Mesodermal cell (in vitro differentiated cells): Measurements from ENCODE around the gene CLHC1.

Experiments used
- H3K27ac ChIP-seq: 2 replicates; pipeline ENCODE4 v1.7.0; 2013; ENCODE audit warnings: mild to moderate bottlenecking, low read depth, low read length, moderate library complexity; ENCODE audit not compliant: severe bottlenecking
- H3K36me3 ChIP-seq: 2 replicates; pipeline ENCODE4 v1.7.1; 2013; ENCODE audit warnings: mild to moderate bottlenecking, low read length, moderate library complexity; ENCODE audit not compliant: control insufficient read depth, insufficient read depth
- H3K4me1 ChIP-seq: one replicate; pipeline ENCODE4 v1.7.1; 2013; ENCODE audit warnings: mild to moderate bottlenecking, low read length; ENCODE audit not compliant: insufficient read depth, control insufficient read depth, poor library complexity, severe bottlenecking
- H3K4me3 ChIP-seq: 2 replicates; pipeline ENCODE4 v1.7.0; 2013; ENCODE audit warnings: low read length, control low read depth, mild to moderate bottlenecking; ENCODE audit not compliant: insufficient read depth, poor library complexity, severe bottlenecking; ENCODE audit errors: extremely low read depth
- H3K9me3 ChIP-seq: 2 replicates; pipeline ENCODE4 v1.7.1; 2013; ENCODE audit warnings: mild to moderate bottlenecking, low read length, moderate library complexity; ENCODE audit not compliant: control insufficient read depth
- WGBS, 2 experiments: methylation state at CpG; one replicate each; pipeline ENCODE4 v1.1.5; 2013; ENCODE audit warnings: missing lambda C conversion rate in 2 of 2; ENCODE audit not compliant: insufficient coverage in 2 of 2; 5-methylcytosine and 5-hydroxymethylcytosine counted together

CLHC1 gene

DNA sequence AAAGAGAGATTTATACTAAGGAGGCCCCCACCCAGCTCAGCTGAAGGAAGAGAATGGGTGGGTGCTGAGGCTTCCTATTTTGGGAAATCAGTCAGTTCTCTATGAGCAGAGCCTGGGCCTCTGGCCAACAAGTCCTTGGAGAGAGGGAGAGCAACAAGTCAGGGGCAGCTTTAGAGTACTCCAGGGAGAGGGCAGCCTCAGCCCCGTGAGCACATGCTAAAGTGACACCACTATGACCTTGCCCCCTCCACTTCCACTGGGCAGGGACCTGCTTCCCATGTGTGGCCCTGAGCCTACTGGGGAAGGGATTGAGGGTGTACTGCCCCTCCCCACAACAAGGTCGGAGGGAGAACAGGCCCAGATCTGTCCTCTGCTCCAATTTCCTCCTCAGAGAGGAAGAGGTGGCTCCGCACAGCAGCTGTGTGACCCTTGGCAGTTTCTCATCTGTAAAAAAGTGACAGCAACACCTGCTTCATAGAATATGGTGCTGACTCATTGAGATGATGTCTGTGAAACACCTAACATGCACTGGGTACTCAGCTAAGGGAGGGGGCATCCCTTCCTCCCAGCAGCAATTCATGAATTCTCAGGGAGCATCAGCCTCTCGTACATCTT is 72.9 kb downstream of the CLHC1 start:
- H3K9me3 ChIP-seq, result no peaks in the 10 kb centered on the region
- no peak overlapping the region for H3K4me3 ChIP-seq
- 83 to 100% methylated on average over 1 to 2 of the region's 4 CpGs for whole genome bisulfite sequencing, 2 experiments
- no peak overlapping the region for H3K27ac ChIP-seq
- no peaks in the 10 kb centered on the region for H3K36me3 ChIP-seq
- peaks cover 63% of the 10 kb centered on the region for H3K4me1 ChIP-seq

DNA sequence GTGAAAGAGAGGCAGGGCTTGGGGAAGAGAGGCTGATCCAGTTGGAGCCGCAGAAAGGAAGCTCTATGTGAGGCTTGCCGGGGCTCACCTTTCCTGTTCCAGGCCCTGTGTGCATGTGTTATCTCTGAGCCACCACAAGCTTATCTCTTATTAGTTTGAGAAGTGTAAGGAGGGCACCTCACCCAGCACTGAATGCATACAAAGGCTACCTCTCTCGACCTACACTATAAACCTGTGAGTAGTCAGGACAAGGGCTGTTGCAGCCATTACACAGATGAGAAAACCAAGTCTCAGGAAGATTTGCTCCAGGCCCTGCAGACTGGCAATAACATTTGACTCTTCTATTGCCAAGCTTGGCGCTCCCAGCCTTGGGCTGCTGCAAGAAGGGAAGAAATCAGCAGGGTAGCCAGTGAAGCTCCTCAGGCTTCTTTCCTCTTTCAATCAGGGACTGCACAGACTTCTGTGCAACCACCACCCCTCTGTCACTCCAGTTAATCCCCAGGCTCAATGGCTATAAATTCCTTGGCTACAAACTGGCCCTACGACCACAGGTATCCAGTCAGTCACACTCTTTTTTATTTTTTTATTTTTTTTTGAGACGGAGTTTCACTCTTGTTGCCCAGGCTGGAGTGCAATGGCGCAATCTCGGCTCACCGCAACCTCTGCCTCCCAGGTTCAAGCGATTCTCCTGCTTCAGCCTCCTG is 73.8 kb downstream of the CLHC1 start:
- Histone ChIP-seq H3K9me3 (no peaks in the 10 kb centered on the region), H3K4me3 (no peak overlapping the region), H3K36me3 (no peaks in the 10 kb centered on the region), H3K27ac (no peak overlapping the region), H3K4me1 (peaks cover 54% of the 10 kb centered on the region)
- 90 to 92% methylated on average over 4 to 8 of the region's 10 CpGs for WGBS, 2 experiments

DNA sequence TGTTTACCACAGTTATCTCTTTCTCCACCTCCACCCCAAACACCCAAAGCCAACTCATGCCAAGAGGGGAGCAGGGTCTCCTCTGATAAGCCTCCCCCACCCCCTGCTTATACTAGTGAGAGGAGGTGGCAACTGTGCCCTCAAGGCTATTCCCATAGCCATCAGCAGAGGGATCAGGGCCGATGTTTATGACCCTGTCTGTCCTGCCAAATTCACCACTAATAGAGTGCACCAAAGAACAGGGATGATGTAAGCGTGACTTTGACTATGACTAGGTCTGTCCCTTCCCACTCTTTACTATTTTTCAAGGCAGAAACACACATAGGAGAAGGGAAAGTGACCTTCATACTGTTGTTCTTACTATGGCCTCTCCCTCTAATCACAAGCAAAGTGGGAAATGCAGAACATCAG is 74.6 kb downstream of the CLHC1 start:
- Histone ChIP-seq H3K4me1 (peaks cover 47% of the 10 kb centered on the region), H3K36me3 (no peaks in the 10 kb centered on the region), H3K4me3 (no peak overlapping the region), H3K27ac (no peak overlapping the region), H3K9me3 (no peaks in the 10 kb centered on the region)
- 100% methylated on average over 2 of the region's 2 CpGs; no CpG with 5 or more reads in 1 of the 2 experiments for WGBS, 2 experiments

DNA sequence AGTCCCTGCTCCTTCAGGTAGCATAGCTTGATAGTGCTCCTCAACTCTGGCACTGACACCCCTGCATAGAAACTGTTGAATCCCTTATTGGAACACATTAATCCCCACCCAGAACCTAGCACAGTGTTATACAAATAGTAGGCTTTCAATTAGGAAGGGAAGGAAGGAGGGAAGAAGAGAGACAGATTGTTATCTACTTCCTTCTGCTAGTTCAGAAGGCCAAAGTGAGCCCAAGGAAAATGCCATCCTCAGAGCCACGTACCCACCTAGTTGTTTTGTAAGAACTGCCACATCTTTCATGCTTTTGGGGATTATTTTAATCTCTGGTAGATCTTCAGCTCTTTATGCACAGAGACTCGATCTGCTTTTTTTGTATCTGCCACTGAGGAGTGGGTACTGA is 75.1 kb downstream of the CLHC1 start:
- peaks cover 42% of the 10 kb centered on the region for H3K4me1 ChIP-seq
- H3K36me3 ChIP-seq, result no peaks in the 10 kb centered on the region
- H3K4me3 ChIP-seq, result no peak overlapping the region
- H3K27ac ChIP-seq, result no peak overlapping the region
- WGBS, 2 experiments, result 100% methylated on average over 2 of the region's 2 CpGs
- H3K9me3 ChIP-seq, result no peaks in the 10 kb centered on the region

DNA sequence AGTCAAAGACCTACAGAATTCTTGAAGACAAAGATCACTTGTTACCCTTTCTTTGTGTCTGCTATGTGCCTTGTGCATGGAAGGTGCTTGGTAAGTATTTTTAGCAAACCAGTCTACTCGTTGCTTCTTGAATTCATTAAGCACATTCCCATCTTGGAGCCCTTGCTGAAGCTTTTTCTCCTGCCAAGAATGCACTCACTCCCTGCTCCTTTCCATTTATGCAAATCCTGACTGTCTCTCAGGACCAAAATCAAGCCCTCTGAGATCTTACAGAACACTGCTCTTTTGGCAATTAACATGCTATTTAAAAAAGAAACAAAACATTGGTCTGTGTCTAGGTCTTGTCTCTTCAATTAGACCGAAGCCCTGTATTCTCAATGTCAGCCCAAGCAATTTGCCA is 75.8 kb downstream of the CLHC1 start:
- Histone ChIP-seq H3K4me3 (peak overlapping the region; percentile 2), H3K9me3 (no peaks in the 10 kb centered on the region)
- 67 to 69% methylated on average over 2 of the region's 2 CpGs for WGBS, 2 experiments

DNA sequence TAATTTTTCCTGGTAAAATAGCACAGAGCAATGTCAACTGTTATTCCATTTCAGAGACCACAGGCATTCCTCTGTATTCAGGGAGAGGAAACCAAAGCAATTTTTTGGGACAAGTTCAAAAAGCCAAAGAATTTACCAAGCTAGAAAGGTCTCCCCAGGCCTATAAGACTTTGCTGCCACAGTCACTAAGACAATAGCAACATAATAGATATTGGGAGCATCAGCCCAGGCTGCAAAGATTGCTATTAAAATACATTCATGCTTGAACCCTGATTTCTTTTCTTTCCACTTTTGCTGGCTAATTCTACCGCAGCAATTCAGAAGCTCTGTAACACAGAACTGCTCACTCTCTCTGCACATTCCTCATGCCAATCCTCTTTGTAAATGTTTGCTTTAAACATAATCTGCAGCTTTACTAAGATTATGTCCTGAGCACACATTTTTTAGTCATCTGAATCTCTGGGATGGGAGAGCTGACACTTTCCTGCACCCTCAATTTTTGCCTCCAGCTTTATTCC is 76.3 kb downstream of the CLHC1 start:
- H3K27ac ChIP-seq, result peak overlapping the region; percentile 64
- H3K4me1 ChIP-seq, result peaks cover 36% of the 10 kb centered on the region
- WGBS, 2 experiments, result 86 to 92% methylated on average over 1 of the region's 1 CpG
- no peaks in the 10 kb centered on the region for H3K9me3 ChIP-seq
- no peaks in the 10 kb centered on the region for H3K36me3 ChIP-seq
- H3K4me3 ChIP-seq, result peak overlapping the region; percentile 2

More for the DNA sequence above, 75.8 kb downstream of the CLHC1 start:
- Histone ChIP-seq H3K4me1 (peaks cover 36% of the 10 kb centered on the region), H3K27ac (peak overlapping the region; percentile 64), H3K36me3 (no peaks in the 10 kb centered on the region)

DNA sequence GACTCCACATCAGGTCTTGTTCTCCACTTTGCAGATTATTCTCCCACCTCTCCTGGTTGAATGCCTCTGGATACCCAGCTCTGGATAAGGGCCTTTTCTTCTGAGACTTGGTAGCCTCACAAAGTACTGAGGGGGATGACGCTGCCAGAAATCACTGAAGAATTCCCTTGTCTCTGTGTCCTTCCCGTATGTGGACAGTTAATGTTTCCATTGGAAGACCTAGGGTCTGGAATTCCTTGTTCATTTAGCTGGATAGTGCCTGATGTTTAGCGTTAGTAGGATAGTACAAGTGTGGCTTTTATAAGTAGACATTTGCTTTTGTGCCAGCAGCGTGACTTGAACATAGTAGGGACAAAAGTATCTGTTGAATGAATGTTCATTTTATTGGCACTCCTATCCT is 76.9 kb downstream of the CLHC1 start:
- Histone ChIP-seq H3K4me3 (no peak overlapping the region), H3K27ac (no peak overlapping the region), H3K9me3 (no peaks in the 10 kb centered on the region), H3K36me3 (no peaks in the 10 kb centered on the region), H3K4me1 (peaks cover 36% of the 10 kb centered on the region)
- 90 to 97% methylated on average over 3 of the region's 4 CpGs for WGBS, 2 experiments

DNA sequence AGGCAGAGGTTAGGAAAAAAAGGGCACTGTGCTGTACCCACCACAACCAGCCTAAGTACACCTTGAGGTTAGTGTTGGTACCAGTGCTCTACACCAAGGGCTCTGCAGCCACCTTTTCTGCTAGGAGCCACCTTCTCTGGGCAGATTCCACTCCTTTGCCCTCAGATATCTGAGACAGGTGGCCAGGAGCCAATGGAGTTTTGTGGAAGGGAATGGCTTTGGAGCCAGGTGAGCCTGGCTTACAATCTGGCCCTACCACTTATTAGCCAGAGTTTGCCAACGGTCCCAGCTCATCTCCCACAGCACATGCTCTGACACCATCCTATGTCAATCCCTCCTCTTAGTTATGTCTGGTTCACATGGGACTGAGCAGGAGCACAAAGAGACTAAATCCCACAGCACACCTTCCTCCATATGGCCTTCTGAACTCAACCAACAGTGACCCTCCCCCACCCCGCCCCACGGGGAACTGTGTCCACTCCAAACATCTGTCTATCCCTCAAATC is 77.5 kb downstream of the CLHC1 start:
- Histone ChIP-seq H3K9me3 (no peaks in the 10 kb centered on the region), H3K4me1 (peaks cover 36% of the 10 kb centered on the region), H3K27ac (no peak overlapping the region), H3K4me3 (no peak overlapping the region), H3K36me3 (no peaks in the 10 kb centered on the region)
- 83 to 93% methylated on average over 2 of the region's 3 CpGs for WGBS, 2 experiments

DNA sequence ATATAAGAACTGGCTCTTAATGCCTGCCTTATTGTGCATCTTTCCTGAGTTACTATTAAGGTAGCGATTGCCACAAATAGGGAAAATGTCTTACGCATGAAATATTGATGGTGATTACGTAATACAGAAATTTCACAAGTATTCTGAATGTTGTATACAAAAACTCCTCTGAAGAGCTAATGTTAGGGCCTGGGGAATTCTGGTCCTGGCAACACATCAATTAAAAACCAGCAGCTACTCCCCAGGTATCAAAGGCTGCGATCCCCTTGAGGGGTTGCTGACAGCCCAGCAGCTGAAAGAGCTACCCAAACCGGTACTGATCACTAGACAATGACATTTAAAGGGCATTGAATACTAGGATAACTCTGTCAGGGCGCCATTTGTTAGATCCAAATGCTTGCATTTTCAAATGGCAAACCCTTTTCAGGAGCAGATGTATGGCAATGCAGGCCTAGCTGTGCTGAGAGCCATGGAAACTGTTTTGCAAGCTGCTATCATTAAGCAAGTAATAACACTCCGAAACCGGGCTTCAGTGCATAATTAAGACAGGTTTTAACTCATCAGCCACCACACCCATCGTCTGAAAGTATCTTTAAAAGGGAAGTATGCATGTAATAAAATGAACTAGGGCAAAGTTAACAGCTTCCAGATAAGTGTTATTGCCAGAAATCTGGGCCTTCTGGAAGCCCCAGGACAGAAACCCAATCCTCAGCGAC is 78.4 kb downstream of the CLHC1 start:
- Histone ChIP-seq H3K27ac (no peak overlapping the region), H3K4me3 (no peak overlapping the region), H3K9me3 (no peaks in the 10 kb centered on the region), H3K4me1 (peaks cover 34% of the 10 kb centered on the region), H3K36me3 (no peaks in the 10 kb centered on the region)
- 70 to 74% methylated on average over 3 to 6 of the region's 10 CpGs for WGBS, 2 experiments

DNA sequence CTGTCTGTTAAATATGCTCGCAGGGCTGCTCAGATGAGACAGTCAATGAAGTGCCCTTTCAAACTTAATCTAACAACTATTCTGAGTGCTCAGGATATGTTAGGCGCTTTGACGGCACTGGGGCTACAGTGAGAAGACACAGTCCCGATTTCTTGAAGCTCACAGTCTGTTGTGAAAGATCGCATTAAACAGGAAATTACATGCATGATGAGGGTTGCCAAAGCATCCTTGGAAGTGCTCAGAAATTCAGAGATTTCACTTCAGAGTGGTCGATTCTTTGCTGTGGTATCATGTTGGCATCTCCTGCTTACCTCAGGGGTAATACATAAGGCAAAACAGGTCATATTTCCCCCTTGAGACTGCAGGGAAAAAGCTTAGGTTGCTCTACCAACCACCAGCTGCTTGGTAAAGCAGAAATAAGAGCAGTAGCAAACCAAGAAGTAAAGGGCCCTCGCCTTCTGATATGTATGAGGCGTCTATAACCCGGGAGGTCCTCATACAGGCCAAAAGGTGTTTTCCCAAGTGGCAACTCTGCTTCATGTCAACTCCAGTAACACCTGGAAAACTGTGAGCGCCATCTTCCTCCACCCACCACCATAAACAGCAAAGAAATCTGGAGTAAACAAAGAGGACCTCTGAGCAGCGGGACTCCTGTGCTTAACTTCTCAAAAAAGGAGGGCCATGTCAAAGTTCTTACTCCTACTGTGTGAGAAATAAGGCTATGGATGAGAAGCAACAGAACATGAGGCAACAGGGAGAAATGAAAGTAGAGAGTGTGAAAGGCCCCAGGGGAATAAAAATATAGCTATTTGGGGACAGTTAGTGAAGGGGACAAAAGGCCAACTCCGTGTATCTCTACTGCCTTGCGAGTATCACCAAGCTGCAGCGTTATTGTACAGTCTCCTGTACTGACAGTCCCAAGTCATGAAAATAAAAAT is 79.3 kb downstream of the CLHC1 start:
- no peaks in the 10 kb centered on the region for H3K9me3 ChIP-seq
- 92 to 100% methylated on average over 10 of the region's 14 CpGs for WGBS, 2 experiments
- no peak overlapping the region for H3K4me3 ChIP-seq
- H3K27ac ChIP-seq, result no peak overlapping the region
- no peaks in the 10 kb centered on the region for H3K36me3 ChIP-seq
- peaks cover 31% of the 10 kb centered on the region for H3K4me1 ChIP-seq
